ENCODE data around the gene RBBP8NL. TPM values are rescaled to one million over a fixed set of nuclear protein-coding genes. Genes with fewer than 3 reads are reported as not detected.
A peak's percentile ranks its signal among the peaks of the same experiment; 100 is the strongest.

RBBP8NL gene
- total and polyA plus RNA-seq, 9 of the 15 experiments (the other 6 are each of a cell fraction or from before 2014, with no cell fraction given): not detected

- TF ChIP-seq ZBTB43 (CRISPR knock-in tag; IDR thresholded peaks at IDR 0.05): no peak
Observed at GRCh38 chr20:62410746-62411478, 16.4 kb downstream of the RBBP8NL start (continued).

- ATAC-seq (peak; percentile 44), FAIRE-seq (peak; percentile 86), DNase-seq (ENCODE audit: extremely low read depth in 1 of 4, low spot score in 3 of 4) (peak; percentile 68 to 73 (median 72))
- Histone ChIP-seq H3K9me3 (replicated peaks; ENCODE audit: control insufficient read depth, insufficient read depth, low read depth, low read length) (no peaks in the 10 kb centered on the region), H3K4me3 (no peak overlapping the region), H3K36me3 (ENCODE audit: control insufficient read depth, insufficient read depth, low read length) (no peaks in the 10 kb centered on the region), H2AFZ (ENCODE audit: low read depth, low read length) (peak overlapping the region; percentile 60), H3K9me1 (ENCODE audit: control insufficient read depth, insufficient read depth, low read length) (peaks cover 4% of the 10 kb centered on the region), H3K9ac (ENCODE audit: insufficient read depth in 1 of 2, low read depth in 2 of 2, low read length in 2 of 2) (peak overlapping the region in 1 of 2 experiments; percentile 85; a peak in 2 of 4 replicates), H3K4me1 (replicated peaks in 1 of 2; ENCODE audit: control insufficient read depth in 2 of 2, insufficient read depth in 2 of 2, low read length in 2 of 2) (peaks cover 17 to 92% of the 10 kb centered on the region in 2 experiments), H3K79me2 (ENCODE audit: control insufficient read depth, insufficient read depth, low read length) (peaks cover 14% of the 10 kb centered on the region), H4K20me1 (replicated peaks; ENCODE audit: control insufficient read depth, insufficient read depth, low read length) (0 out of 2 replicates have a peak, but pooled peaks cover 8% of the 10 kb centered on the region), H3K27me3 (ENCODE audit: control insufficient read depth in 2 of 2, insufficient read depth in 2 of 2, low read length in 2 of 2) (peaks cover 0 to 7% of the 10 kb centered on the region in 2 experiments; a peak in 3 of 5 replicates), H3K27ac (ENCODE audit: extremely low read depth, low read depth, low read length) (no peak overlapping the region), H3K4me2 (ENCODE audit: insufficient read depth, low read length) (peak overlapping the region; percentile 56)
- intact Hi-C loops (cut with micrococcal nuclease): loop anchor here (1.0 to 5.0 kb wide), 3 partner anchors 77 to 207 kb away; no protein-coding TSS in a partner anchor
- POLR2A ChIA-PET: interaction anchor here (0.6 to 2.0 kb wide), 5 partner anchors 10 to 971 kb away, joined by 3 to 4 read pairs (median 3); no protein-coding TSS in a partner anchor
- in situ Hi-C loops (cut with MboI): loop anchor here (10.0 kb wide), 1 partner anchor 205 kb away; no protein-coding TSS in a partner anchor
- BruUV-seq (replicated peaks): no TSS peak
- CTCF ChIA-PET (ENCODE audit: low intra/inter-chr PET ratio): interaction anchor here (0.9 to 1.5 kb wide), 3 partner anchors 87 to 397 kb away, joined by 3 to 6 read pairs (median 5); no protein-coding TSS in a partner anchor
- 3% methylated on average over 28 of the region's 30 CpGs for WGBS (ENCODE audit: insufficient coverage, low coverage, missing lambda C conversion rate)
- peak; percentile 80 for TF ChIP-seq ARID2 (IDR thresholded peaks at IDR 0.05)
- TF ChIP-seq EGR1 (conservative IDR thresholded peaks at IDR 0.05): peak; percentile 49
- peak; percentile 88 for TF ChIP-seq REST (IDR thresholded peaks at IDR 0.05; ENCODE audit: borderline replicate concordance)
- TF ChIP-seq REST (CRISPR knock-in tag; IDR thresholded peaks at IDR 0.05; ENCODE audit: low read depth): no peak
- TF ChIP-seq YY1 (IDR thresholded peaks at IDR 0.05; ENCODE audit: borderline replicate concordance in 1 of 3, control insufficient read depth in 1 of 3, extremely low read depth in 1 of 3, insufficient read depth in 3 of 3, insufficient read length in 1 of 3, insufficient replicate concordance in 2 of 3, low read depth in 1 of 3, low read length in 2 of 3): peak in 1 of 3 experiments; percentile 19
- peak; percentile 20 for TF ChIP-seq NEUROD1 (IDR thresholded peaks at IDR 0.05; ENCODE audit: borderline replicate concordance, low read depth, low read length, partially characterized antibody)
Observed at GRCh38 chr20:62409931-62410745, 17.2 kb downstream of the RBBP8NL start.

Measured in K562 (cell line).